GM12875 (cell line): ENCODE measurements around the gene IMMT.

ENCODE experiments used
- H3K4me3 ChIP-seq: one replicate; pipeline ENCODE4 v1.5.1; 2011; ENCODE audit warnings: low read depth, low read length, control low read depth
- CTCF ChIP-seq: IDR thresholded peaks from 2 replicates; pipeline ENCODE4 v1.5.1; 2011; ENCODE audit warnings: low read depth, mild to moderate bottlenecking, control low read depth, inconsistent platforms, low read length, moderate library complexity, borderline replicate concordance; ENCODE audit not compliant: insufficient read depth

IMMT gene

GRCh38 chr2:86226070-86226469 lies 30.8 kb upstream of the IMMT start:
- no peak overlapping the region for H3K4me3 ChIP-seq

GRCh38 chr2:86225581-86225980 lies 30.3 kb upstream of the IMMT start:
- peak; percentile 26; the same call in 1 of the 2 replicates for TF ChIP-seq CTCF
- no peak overlapping the region for H3K4me3 ChIP-seq

More at GRCh38 chr2:86226070-86226469, 30.8 kb upstream of the IMMT start:
- TF ChIP-seq CTCF = no peak

- no peak for TF ChIP-seq CTCF
- no peak overlapping the region for H3K4me3 ChIP-seq
Measured at GRCh38 chr2:86224645-86225355, 29.5 kb upstream of the IMMT start.

DNA sequence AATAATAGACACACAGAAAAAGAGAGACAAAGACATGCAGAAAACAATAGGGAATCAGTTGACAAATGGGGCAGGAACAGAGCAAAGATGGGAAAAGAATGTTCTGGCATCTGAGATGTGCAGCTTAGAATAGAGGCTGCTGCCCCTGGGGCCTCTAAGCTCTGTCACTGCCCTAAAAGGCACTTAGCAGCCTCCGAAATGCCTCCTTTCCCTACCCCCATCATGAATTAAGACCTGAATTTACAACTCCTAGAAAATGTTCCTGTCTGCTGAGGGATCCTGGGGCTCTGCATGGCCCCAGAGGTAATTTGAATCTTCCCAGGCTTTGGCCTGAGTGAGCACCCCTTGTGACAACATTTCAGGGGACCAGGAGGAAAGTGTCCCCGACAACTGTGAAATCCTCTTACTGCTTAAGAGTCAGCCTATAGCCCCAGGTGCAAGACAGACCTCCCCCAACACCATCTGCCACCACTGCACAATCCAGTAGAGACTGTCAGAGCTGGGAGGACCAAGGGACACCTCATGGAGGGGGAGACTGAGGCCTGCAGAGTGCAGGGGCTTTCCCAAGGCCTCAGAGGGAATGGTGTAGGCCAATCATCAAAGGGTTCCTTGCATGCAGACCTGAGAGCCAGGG lies 28.8 kb upstream of the IMMT start:
- no peak overlapping the region for H3K4me3 ChIP-seq
- TF ChIP-seq CTCF = no peak

DNA sequence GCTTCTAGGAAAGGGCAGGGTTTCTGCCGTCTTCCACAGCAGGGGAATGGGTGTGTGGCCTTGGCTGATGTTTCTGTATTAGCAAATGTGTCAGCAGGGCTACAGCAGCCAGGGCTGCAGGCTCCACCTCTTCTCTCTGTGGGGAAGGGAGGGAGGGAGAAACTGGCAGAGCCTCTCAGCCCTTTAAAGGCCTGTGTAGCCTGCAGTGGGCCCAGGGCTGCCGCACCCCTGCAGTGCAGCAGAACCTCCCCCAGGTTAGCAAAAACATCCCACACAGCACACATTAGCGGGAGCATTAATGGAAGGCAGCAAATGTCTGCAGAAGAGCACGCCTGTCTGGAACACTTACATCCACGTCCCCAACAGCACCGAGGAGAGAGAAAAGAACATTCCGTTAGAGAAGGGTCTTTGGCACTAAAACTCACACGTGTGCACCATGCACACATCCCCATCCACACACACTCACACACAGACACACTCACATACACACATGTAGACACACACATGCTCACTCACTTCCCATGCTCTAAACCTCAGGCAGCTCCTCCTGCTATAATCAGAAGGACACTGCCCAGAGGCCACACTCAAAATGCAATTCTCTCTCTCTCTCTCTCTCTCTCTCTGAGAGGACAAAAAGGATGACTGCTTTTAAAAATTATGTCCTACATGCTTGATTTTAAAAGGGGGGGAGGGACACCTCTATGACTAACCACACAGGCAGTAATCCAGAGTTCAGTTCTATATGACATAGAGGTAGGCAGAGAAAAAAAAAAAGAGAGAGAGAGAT lies 28.1 kb upstream of the IMMT start:
- TF ChIP-seq CTCF = no peak
- H3K4me3 ChIP-seq = no peak overlapping the region

DNA sequence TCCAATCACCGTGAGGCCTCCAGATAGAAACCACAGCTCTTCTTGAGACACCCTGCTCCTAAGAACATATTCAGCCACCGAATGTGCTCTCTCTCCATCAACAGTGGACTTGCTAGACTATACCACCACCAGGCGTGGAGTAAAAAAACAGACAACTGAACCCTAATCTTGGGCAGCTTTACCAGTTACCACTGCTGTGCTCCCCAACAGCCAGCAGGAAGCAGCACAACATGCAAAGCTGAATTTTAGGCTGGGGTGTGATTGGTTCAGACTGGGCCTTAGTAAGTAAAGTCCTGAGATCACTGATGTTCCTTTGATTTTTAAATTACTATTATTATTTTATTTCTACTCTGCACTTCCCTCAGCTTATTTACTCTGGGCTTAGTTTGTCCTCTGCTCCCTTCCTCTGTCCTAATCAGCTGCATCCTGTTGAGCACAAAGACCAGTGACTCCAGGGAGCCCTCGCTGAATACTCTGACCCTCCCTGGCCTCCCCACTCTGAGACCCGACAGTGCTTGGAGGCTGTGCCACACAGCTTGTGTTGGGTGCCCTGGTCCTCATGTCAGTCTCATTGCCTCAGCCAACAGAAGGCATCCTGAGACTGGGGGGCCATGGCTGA lies 25.9 kb upstream of the IMMT start:
- TF ChIP-seq CTCF = peak; percentile 93

More for the DNA sequence above, 25.9 kb upstream of the IMMT start:
- no peak overlapping the region for H3K4me3 ChIP-seq
